CD4-positive, alpha-beta T cell treated with Interferon alpha-2 for 1 hour (primary cell): Measurements from ENCODE around the gene ZCCHC14.

ENCODE experiments used
- DNase-seq, 2 donors: peaks; one replicate each; pipeline ENCODE4 v3.0.0-alpha.2; 2020 to 2022

Gene ZCCHC14

DNA sequence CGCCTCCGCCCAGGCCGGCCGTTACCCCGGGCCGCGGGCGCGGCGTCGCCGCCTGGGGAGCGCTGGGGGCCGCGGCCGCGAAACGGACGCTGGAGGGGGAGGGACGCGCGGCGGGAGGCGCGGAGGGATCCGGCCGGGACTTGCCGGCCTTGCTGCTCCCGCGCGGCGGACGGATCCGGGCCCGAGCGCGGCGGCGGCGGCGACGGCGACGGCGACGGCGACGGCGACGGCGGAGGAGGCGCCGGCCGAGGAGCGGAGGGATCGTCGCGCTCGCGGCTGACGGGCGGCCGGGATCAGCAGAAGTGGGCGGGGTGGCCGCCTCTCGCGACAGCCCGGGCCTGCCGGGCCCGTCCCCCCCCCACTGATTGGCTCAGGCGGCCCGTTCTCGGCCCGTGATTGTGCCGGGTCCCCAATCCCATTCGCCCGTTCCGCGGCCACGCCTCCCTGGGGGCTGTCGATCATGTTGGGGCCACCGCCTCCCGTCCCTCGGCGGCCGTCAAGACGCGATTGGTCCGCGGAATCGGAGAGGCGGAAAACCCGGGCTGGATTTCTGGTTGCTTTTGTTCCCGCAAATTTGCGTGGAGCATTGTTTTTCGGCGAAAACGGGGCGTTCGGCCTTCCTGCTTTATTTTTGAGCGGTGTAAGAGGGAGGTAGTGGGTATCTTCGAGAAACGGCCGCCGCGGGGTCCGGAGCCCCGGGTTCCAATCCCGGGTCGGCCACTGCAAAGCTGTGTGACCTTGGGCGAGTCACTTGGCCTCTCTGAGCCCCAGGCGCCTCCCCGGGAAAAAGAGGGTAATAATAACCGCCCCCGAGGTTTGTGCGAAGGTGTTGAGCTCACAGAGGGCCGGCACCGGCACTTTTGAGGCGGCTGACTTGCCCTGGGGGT lies at the start of gene ZCCHC14:
ZCCHC14 (minus strand) TSS at position 304 of the 887 bp plus-strand sequence. CDS start 786 bp downstream, outside the sequence.
- DNase-seq, result peak; percentile 98 to 99

DNA sequence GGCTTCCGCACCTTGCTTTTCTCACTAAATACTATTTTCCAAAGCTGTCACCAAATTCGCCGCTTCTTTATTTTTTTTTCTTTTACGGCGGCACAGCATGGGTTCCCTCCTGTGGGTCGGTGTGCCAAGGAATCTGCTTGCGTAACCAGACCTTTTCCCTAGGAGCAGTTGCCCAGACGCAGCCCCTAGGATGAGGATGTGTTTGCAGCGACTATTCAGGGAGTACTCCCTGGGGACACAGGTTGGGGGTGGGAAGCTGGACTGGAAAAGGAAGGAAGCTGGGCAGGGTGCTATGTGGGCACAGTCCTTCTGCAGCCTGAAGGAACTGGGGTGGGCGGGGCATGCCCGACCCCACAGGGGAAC lies 49.0 kb upstream of the ZCCHC14 start:
- no peak for DNase-seq

DNA sequence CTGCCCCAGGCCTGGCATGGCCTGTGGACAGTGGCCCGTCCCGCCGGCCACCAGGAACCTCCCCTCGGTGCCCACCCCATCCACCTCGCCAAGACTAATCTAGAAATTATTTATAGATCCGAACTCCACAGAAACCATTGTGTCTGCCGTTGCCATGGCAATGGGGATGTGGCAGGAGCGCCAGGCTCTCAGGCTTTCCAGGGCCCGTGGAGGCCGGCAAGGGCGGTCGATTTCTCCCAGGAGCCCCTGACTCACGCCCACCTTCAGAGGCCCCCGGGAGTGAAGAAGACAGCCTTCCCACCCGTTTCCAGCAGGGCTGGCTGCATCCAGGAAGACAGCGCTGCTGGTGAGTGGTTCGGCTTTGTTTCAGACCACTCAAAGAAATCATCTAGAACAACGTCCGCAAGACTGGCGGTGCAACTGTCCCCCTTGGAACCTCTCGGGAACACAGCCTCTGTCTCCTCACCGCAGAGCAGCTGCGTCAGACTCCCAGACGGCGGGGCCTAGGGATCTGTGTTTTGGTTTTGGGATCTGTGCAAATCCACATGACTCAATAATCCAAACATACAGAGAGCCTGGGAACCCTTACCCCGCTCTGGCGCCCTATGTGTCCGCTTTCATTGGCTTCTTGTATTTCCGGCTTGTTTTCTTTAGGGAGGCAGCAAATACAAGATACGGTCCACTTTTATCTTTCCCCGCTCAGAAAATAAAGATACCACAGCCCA lies 48.5 kb upstream of the ZCCHC14 start:
- DNase-seq, result no peak

GRCh38 chr16:87540897-87541146 lies 48.0 kb upstream of the ZCCHC14 start:
- no peak for DNase-seq

- no peak for DNase-seq
Observed at GRCh38 chr16:87540072-87540896, 47.5 kb upstream of the ZCCHC14 start.

GRCh38 chr16:87539113-87539512 lies 46.3 kb upstream of the ZCCHC14 start:
- no peak for DNase-seq

DNA sequence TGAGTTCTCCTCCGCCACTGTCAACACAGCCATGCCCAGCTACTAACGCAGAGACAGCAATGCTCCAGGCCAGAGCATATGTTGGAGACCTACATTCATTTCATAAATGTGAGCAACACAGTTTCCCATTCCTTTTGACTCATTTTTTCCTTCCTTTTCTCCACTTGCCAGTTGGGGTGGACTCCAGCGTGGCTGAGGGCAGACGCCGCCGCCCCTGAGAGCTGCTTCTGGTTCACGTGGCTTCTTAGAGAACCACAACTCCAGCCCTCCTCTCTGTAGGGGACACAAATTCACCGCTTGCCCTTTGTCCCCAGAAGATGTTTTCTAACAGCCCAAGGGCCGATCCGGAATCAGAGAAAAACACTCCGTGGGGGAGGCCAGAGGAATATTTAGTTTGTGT lies 45.8 kb upstream of the ZCCHC14 start:
- no peak for DNase-seq

DNA sequence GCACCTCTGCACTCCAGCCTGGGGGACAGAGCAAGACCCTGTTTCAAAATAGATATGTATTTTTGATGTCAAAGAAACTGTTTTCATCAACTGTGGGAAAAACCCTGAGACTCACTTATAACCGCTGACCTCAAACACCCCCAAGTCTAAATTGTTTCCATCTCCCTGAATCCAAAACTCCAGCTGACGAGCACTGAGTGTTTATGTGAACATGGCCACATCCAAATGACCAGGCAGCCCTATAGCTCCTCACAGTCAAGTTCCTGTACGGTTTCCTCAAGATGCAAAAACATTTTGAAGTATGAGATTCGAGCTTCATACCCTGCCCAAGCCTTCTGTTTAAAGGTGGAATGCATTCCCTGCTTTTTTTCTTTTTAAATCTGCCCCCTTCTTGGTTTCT lies 45.3 kb upstream of the ZCCHC14 start:
- no peak for DNase-seq

- no peak for DNase-seq
Observed at GRCh38 chr16:87536795-87537142, 43.9 kb upstream of the ZCCHC14 start.

GRCh38 chr16:87535855-87536794 lies 43.3 kb upstream of the ZCCHC14 start:
- DNase-seq, result no peak

DNA sequence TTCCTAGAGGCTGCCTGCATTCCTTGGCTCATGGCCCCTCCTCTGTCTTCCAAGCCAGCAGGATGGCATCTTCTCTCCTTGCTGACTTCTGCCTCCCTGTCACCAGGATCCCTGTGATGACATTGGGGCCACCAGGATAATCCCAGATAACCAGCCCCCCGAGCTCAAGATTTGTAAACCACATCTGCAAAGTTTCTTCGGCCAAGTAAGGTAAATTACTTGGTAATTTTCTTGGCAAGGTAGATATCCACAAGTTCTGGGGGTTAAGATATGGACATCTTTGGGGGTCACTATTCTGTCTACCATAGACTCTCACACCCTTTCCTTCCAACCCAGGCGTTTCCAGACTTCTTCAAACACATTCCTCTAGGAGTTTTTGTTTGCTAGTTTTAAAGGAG lies 42.6 kb upstream of the ZCCHC14 start:
- no peak for DNase-seq

DNA sequence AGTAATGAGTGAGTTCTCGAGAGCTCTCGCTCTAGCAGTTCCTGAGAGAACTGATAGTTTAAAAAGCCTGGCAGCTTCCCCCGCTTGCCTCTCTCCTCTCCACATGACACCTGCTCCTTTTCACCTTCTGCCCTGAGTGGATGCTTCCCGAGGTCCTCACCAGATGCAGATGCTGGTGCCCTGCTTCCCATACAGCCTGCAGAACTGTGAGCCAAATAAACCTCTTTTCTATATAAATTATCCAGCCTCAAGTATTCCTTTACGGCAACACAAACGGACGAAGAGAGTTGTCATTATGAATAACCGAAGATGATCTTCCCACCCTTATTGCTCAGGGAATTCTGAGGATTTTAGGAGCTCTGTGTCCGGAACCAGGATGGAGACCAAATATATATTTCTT lies 41.9 kb upstream of the ZCCHC14 start:
- DNase-seq, result no peak

GRCh38 chr16:87534030-87534653 lies 41.3 kb upstream of the ZCCHC14 start:
- DNase-seq, result no peak

DNA sequence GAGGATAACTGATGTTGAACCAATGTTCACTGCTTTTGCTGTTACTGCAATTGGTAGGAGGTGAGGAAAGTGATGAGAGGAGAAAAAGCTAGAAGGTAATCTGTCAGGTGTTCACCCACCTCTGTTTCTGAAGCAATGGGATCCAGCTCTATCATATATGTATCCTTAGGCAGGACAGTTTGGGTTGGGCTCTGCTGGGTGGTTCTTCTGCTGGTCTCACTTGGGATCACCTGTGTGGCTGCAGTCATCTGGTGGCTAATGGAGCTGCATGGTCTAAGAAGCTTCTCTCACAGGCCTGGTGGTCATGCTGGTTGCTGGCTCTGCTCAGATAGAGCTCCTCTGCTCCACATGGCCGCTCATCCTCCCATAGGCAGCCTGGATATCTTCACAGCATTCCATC lies 40.2 kb upstream of the ZCCHC14 start:
- no peak for DNase-seq

DNA sequence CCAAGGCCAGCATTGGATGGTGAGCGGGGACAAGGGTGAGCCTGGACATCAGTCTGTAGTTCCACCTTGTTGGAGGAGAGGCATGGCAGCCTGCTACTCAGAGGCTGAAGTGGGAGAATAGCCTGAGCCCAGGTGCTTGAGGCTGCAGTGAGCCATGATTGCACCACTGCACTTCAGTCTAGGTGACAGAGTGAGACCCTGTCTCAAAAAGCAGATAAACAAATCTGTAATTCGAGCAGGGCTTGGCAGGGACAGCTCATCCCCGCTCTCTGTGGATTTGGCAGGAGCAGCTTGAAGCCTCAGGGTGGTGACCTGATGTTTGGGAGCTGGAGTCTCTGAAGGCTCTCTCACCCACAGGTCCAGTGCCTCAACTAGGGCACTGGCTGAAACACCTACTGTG lies 38.6 kb upstream of the ZCCHC14 start:
- no peak for DNase-seq

DNA sequence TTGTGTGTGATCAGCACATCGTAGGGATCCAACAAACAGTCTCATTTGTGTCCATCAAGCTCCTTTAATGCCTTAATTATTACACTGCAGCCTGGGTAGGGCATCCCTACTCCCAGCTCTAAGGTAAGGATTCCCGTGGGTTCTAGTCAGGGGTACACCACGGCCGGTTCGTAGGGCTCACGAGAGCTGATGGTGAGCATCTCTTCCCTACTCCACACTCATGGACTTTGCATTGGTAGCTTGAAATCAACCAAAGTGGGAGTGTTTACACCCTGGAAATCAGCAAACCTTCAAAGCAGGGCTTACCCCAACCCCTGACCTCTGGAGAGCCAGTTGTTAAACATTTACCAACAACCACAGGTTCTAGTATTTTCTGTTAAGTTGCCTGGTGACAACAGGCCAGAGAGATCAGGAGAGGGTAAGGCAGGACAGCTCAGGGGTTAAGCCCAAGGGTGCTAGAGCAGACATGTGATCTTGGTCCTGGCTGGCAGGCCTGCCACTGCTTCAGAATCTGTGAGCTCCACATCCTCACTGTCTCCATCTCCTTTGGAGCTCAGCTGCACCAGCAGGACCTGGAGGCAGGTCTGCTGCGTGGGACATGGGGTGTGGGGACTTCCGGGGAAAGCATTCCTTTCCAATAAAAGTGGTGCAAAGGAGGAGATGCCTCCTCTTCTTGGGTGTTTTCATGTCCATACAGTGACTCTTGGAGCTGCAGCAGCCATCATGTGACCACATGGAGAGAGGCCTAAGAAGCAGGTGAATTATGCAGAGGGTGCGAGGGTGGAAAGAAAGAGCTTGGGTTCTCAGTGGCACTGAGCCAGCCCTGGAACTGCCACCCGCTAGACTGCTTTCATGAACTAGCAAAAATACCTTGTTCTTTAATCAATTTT lies 36.1 kb upstream of the ZCCHC14 start:
- no peak for DNase-seq

DNA sequence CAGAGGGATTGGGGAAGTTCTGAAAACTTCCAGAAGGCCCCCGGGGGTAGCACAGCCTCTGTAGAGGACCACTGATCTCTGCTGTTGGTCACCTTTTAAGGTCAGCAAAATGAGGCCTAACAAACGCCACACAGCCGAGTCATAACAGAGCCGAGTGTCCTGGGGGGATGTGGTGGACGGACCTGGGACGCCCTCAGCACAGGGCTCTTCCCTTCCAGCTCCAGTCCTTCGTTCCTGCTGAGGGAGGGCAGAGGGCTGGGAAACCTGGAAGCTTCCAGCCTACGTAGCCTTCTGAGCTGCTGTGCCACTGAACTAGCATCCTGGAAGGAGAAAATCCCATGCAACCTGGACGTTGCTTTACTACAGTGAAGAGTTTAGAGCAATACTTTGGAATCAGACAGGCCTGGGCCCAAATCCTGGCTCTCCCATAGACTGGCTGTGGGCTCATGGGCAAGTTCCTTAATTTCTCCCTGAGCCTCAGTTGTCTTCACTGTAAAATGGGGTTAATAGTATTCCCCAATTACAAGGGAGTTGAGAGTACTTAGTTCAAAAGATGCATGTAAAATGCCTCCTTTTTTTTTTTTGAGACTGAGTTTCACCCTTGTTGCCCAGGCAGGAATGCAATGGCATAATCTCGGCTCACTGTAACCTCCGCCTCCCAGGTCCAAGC lies 34.4 kb upstream of the ZCCHC14 start:
- no peak for DNase-seq

DNA sequence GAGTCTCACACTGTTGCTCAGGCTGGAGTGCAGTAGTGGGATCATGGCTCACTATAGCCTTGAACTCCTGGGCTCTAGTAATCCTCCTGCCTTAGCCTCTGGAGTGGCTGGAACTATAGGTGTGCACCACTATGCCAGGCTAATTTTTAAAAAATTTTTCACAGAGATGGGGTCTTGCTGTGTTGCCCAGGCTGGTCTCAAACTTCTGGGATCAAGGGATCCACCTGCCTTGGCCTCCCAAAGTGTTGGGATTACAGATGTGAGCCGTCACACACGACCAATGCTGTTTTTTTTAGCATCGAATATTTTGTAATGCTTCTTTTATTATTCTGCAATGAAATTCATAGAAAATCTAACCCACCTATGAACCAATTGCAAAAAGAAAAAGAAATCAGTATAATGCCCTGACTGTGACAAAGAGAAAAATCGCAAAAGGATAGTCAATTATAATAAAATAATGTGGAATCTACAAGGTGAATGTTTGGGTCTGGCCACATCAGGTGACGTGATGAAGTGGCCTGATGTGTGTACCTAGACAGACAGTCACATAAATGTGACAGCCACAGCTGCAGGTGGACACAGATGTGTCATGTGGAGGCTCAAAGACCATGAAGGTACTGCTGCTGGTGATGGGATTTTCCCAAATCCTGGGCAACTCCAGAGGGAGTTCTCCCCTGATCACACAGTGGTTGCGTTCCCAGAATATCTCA lies 33.6 kb upstream of the ZCCHC14 start:
- no peak for DNase-seq

DNA sequence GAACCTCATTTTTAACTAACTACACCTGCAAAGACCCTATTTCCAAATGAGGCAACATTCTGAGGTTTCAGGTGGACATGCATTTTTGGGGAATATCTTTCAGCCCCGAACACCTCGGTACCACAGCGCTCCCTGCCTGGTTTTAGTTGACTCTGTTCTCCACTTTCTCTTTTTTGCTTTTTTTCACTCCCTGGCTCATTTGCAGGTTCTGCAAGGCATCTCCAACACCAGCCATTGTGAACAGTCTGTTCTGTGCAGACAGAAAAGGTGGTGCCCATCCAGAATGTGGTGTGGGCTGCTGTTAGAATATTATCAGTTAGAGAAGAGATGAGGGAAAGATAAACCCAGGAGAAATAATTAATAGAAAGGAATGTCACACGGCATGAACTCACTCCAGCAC lies 32.5 kb upstream of the ZCCHC14 start:
- no peak for DNase-seq

DNA sequence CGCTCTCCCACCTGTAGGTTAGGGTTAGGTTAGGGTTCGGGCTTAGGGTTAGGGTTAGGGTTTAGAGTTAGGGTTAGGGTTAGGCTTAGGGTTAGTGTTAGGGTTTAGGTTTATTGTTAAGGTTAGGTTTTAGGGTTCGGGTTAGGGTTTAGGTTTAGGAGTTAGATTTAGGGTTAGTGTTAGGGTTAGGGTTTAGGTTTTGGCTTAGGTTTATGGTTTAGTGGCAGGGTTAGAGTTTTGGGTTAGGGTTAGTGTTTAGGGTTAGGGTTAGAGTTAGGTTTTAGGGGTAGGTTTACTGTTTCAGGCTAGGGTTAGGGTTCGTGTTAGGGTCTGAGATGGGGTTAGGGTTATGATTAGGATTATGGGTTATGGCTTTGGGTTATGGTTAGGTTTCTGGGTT lies 31.6 kb upstream of the ZCCHC14 start:
- DNase-seq, result no peak
